CD4-positive, CD25-positive, alpha-beta regulatory T cell (primary cell): ENCODE results near the gene RASGRF1. TPM values are rescaled to one million over a fixed set of nuclear protein-coding genes. Genes with fewer than 3 reads are reported as not detected.

Source experiments
- ATAC-seq, 2 donors: fragments of 150-1000 bp; cut with Tn5 transposase; one replicate each; pipeline ENCODE4 v1.10.0; 2021; ENCODE audit warnings: low read depth in 2 of 2, moderate number of reproducible peaks in 2 of 2, moderate library complexity in 1 of 2
- DNase-seq, 3 donors: peaks; one replicate each; pipeline versions ENCODE4 v3.0.0 to v3.0.0-alpha.2; 2012 to 2022; ENCODE audit warnings: mixed read lengths in 1 of 3
- H3K27ac ChIP-seq: one replicate; pipeline ENCODE4 v1.7.0; 2013; ENCODE audit warnings: mild to moderate bottlenecking, low read length; ENCODE audit not compliant: insufficient read depth, poor library complexity, severe bottlenecking
- H3K27me3 ChIP-seq: one replicate; pipeline ENCODE4 v1.7.0; 2013; ENCODE audit warnings: low read length; ENCODE audit not compliant: control insufficient read depth, insufficient read depth
- H3K36me3 ChIP-seq: one replicate; pipeline ENCODE4 v1.7.0; 2013; ENCODE audit warnings: mild to moderate bottlenecking, low read length, moderate library complexity; ENCODE audit not compliant: control insufficient read depth, insufficient read depth
- H3K4me1 ChIP-seq: 2 replicates; pipeline ENCODE4 v1.7.0; 2013; ENCODE audit warnings: mild to moderate bottlenecking, low read length; ENCODE audit not compliant: insufficient read depth, control insufficient read depth, poor library complexity, severe bottlenecking
- H3K4me3 ChIP-seq: one replicate; pipeline ENCODE4 v1.7.0; 2013; ENCODE audit warnings: low read depth, mild to moderate bottlenecking, low read length, moderate library complexity
- H3K9me3 ChIP-seq, 2 experiments: 1 replicate in 1 of 2; 2 replicates in 1 of 2; pipeline ENCODE4 v1.7.0; 2013; ENCODE audit warnings: low read length in 2 of 2, mild to moderate bottlenecking in 1 of 2, moderate library complexity in 1 of 2; ENCODE audit not compliant: control insufficient read depth in 2 of 2
- H3K27ac Mint-ChIP-seq, 3 donors: one replicate each; pipeline ENCODE4 v1.8.0; 2020 to 2022; ENCODE audit warnings: mild to moderate bottlenecking in 3 of 3, mixed read lengths in 3 of 3, moderate library complexity in 2 of 3
- H3K27me3 Mint-ChIP-seq: one replicate; pipeline ENCODE4 v1.8.0; 2022; ENCODE audit warnings: mild to moderate bottlenecking, mixed read lengths
- H3K36me3 Mint-ChIP-seq: one replicate; pipeline ENCODE4 v1.8.0; 2020; ENCODE audit warnings: mixed read lengths
- H3K4me1 Mint-ChIP-seq, 4 donors: one replicate each; pipeline ENCODE4 v1.8.0; 2020 to 2022; ENCODE audit warnings: mixed read lengths in 4 of 4, mild to moderate bottlenecking in 1 of 4
- H3K4me3 Mint-ChIP-seq, 4 donors: one replicate each; pipeline ENCODE4 v1.8.0; 2020 to 2022; ENCODE audit warnings: mild to moderate bottlenecking in 4 of 4, mixed read lengths in 4 of 4, moderate library complexity in 3 of 4
- H3K9me3 Mint-ChIP-seq, 7 donors: one replicate each; pipeline ENCODE4 v1.8.0; 2020 to 2022; ENCODE audit warnings: mixed read lengths in 7 of 7, mild to moderate bottlenecking in 3 of 7, moderate library complexity in 2 of 7
- polyA plus RNA-seq, 4 donors: library from polyadenylated mRNA; unstranded; fragments of 300-500 nt; fragmentation: Illumina TruSeq; gene quantifications; one replicate each; pipeline ENCODE4 v1.2.3, GENCODE V29; 2021
- total RNA-seq: library from RNA; stranded (reverse); gene quantifications from one replicate; pipeline ENCODE4 v1.2.3, GENCODE V29; 2022

The RASGRF1 gene
- total and polyA plus RNA-seq, 5 donors from 2014 or later, result not detected

GRCh38 chr15:79065706-79066376 lies 24.7 kb downstream of the RASGRF1 start:
- peaks cover 7% of the 10 kb centered on the region for H3K27me3 Mint-ChIP-seq
- no peak overlapping the region for H3K27ac ChIP-seq
- no peaks in the 10 kb centered on the region for H3K4me1 Mint-ChIP-seq
- no peaks in the 10 kb centered on the region for H3K9me3 Mint-ChIP-seq
- peak overlapping the region in 1 of 3 donors; percentile 40 for H3K27ac Mint-ChIP-seq
- no peaks in the 10 kb centered on the region for H3K9me3 ChIP-seq
- no peak for ATAC-seq
- H3K4me3 ChIP-seq, result no peak overlapping the region
- no peak overlapping the region for H3K4me3 Mint-ChIP-seq
- no peaks in the 10 kb centered on the region for H3K36me3 ChIP-seq
- no peaks in the 10 kb centered on the region for H3K36me3 Mint-ChIP-seq
- DNase-seq, result no peak
- H3K4me1 ChIP-seq, result no peaks in the 10 kb centered on the region
- no peaks in the 10 kb centered on the region for H3K27me3 ChIP-seq

GRCh38 chr15:79065361-79065705 lies 25.2 kb downstream of the RASGRF1 start:
- Histone ChIP-seq H3K27me3 (no peaks in the 10 kb centered on the region), H3K27ac (no peak overlapping the region), H3K36me3 (no peaks in the 10 kb centered on the region), H3K9me3 (no peaks in the 10 kb centered on the region), H3K4me1 (no peaks in the 10 kb centered on the region), H3K4me3 (no peak overlapping the region)
- Mint-ChIP-seq H3K9me3 (no peaks in the 10 kb centered on the region), H3K27ac (no peak overlapping the region), H3K4me3 (no peak overlapping the region), H3K27me3 (peaks cover 7% of the 10 kb centered on the region), H3K36me3 (no peaks in the 10 kb centered on the region), H3K4me1 (no peaks in the 10 kb centered on the region)
- ATAC-seq (no peak), DNase-seq (no peak)

GRCh38 chr15:79064496-79064895 lies 26.1 kb downstream of the RASGRF1 start:
- H3K27me3 Mint-ChIP-seq, result peaks cover 7% of the 10 kb centered on the region

GRCh38 chr15:79060175-79060574 lies 30.4 kb downstream of the RASGRF1 start:
- Histone ChIP-seq H3K36me3 (no peaks in the 10 kb centered on the region), H3K27ac (no peak overlapping the region), H3K4me3 (no peak overlapping the region), H3K9me3 (no peaks in the 10 kb centered on the region), H3K4me1 (no peaks in the 10 kb centered on the region), H3K27me3 (no peaks in the 10 kb centered on the region)
- ATAC-seq (no peak), DNase-seq (no peak)
- Mint-ChIP-seq H3K27ac (no peak overlapping the region), H3K9me3 (no peaks in the 10 kb centered on the region), H3K4me1 (no peaks in the 10 kb centered on the region), H3K27me3 (peaks cover 18% of the 10 kb centered on the region), H3K4me3 (no peak overlapping the region), H3K36me3 (no peaks in the 10 kb centered on the region)

More at GRCh38 chr15:79064496-79064895, 26.1 kb downstream of the RASGRF1 start:
- Histone ChIP-seq H3K9me3 (no peaks in the 10 kb centered on the region), H3K27me3 (no peaks in the 10 kb centered on the region), H3K4me3 (no peak overlapping the region), H3K27ac (no peak overlapping the region), H3K4me1 (no peaks in the 10 kb centered on the region), H3K36me3 (no peaks in the 10 kb centered on the region)
- no peak overlapping the region for H3K27ac Mint-ChIP-seq
- no peak for ATAC-seq
- no peaks in the 10 kb centered on the region for H3K36me3 Mint-ChIP-seq
- no peak overlapping the region for H3K4me3 Mint-ChIP-seq
- H3K4me1 Mint-ChIP-seq, result no peaks in the 10 kb centered on the region
- H3K9me3 Mint-ChIP-seq, result no peaks in the 10 kb centered on the region
- DNase-seq, result no peak

GRCh38 chr15:79059081-79059572 lies 31.5 kb downstream of the RASGRF1 start:
- H3K9me3 Mint-ChIP-seq, result no peaks in the 10 kb centered on the region
- no peak for ATAC-seq

GRCh38 chr15:79058260-79058850 lies 32.2 kb downstream of the RASGRF1 start:
- H3K9me3 Mint-ChIP-seq, result no peaks in the 10 kb centered on the region
- DNase-seq, result no peak
- H3K4me1 Mint-ChIP-seq, result no peaks in the 10 kb centered on the region
- Histone ChIP-seq H3K27ac (no peak overlapping the region), H3K4me3 (no peak overlapping the region), H3K9me3 (no peaks in the 10 kb centered on the region), H3K27me3 (no peaks in the 10 kb centered on the region), H3K4me1 (no peaks in the 10 kb centered on the region), H3K36me3 (no peaks in the 10 kb centered on the region)
- peaks cover 21% of the 10 kb centered on the region for H3K27me3 Mint-ChIP-seq
- H3K27ac Mint-ChIP-seq, result no peak overlapping the region
- ATAC-seq, result no peak
- H3K4me3 Mint-ChIP-seq, result no peak overlapping the region
- H3K36me3 Mint-ChIP-seq, result no peaks in the 10 kb centered on the region

More at GRCh38 chr15:79059081-79059572, 31.5 kb downstream of the RASGRF1 start:
- Mint-ChIP-seq H3K4me3 (no peak overlapping the region), H3K36me3 (no peaks in the 10 kb centered on the region), H3K4me1 (no peaks in the 10 kb centered on the region), H3K27me3 (peaks cover 21% of the 10 kb centered on the region), H3K27ac (no peak overlapping the region)
- Histone ChIP-seq H3K36me3 (no peaks in the 10 kb centered on the region), H3K9me3 (no peaks in the 10 kb centered on the region), H3K4me1 (no peaks in the 10 kb centered on the region), H3K4me3 (no peak overlapping the region), H3K27me3 (no peaks in the 10 kb centered on the region), H3K27ac (no peak overlapping the region)
- no peak for DNase-seq

- Mint-ChIP-seq H3K4me3 (no peak overlapping the region), H3K27me3 (peaks cover 14% of the 10 kb centered on the region)
- no peak for DNase-seq
Measured at GRCh38 chr15:79057050-79057449, 33.5 kb downstream of the RASGRF1 start.

GRCh38 chr15:79054350-79054749 lies 36.2 kb downstream of the RASGRF1 start:
- no peak overlapping the region for H3K4me3 Mint-ChIP-seq
- DNase-seq (no peak), ATAC-seq (no peak)
- H3K27me3 ChIP-seq, result no peaks in the 10 kb centered on the region
- H3K4me1 ChIP-seq, result no peaks in the 10 kb centered on the region
- peaks cover 0 to 2% (median 0%) of the 10 kb centered on the region in 7 donors for H3K9me3 Mint-ChIP-seq
- no peak overlapping the region for H3K4me3 ChIP-seq
- H3K27ac ChIP-seq, result no peak overlapping the region
- H3K27ac Mint-ChIP-seq, result no peak overlapping the region
- H3K9me3 ChIP-seq, result no peaks in the 10 kb centered on the region
- no peaks in the 10 kb centered on the region for H3K4me1 Mint-ChIP-seq
- H3K36me3 Mint-ChIP-seq, result no peaks in the 10 kb centered on the region
- H3K36me3 ChIP-seq, result no peaks in the 10 kb centered on the region
- peaks cover 14% of the 10 kb centered on the region for H3K27me3 Mint-ChIP-seq

More at GRCh38 chr15:79057050-79057449, 33.5 kb downstream of the RASGRF1 start:
- Mint-ChIP-seq H3K27ac (no peak overlapping the region), H3K9me3 (no peaks in the 10 kb centered on the region), H3K36me3 (no peaks in the 10 kb centered on the region), H3K4me1 (no peaks in the 10 kb centered on the region)
- no peaks in the 10 kb centered on the region for H3K9me3 ChIP-seq
- H3K36me3 ChIP-seq, result no peaks in the 10 kb centered on the region
- H3K27me3 ChIP-seq, result no peaks in the 10 kb centered on the region
- no peaks in the 10 kb centered on the region for H3K4me1 ChIP-seq
- no peak for ATAC-seq
- no peak overlapping the region for H3K27ac ChIP-seq
- no peak overlapping the region for H3K4me3 ChIP-seq
